Measurements from ENCODE around the gene CCDC142.

CCDC142 gene

DNA sequence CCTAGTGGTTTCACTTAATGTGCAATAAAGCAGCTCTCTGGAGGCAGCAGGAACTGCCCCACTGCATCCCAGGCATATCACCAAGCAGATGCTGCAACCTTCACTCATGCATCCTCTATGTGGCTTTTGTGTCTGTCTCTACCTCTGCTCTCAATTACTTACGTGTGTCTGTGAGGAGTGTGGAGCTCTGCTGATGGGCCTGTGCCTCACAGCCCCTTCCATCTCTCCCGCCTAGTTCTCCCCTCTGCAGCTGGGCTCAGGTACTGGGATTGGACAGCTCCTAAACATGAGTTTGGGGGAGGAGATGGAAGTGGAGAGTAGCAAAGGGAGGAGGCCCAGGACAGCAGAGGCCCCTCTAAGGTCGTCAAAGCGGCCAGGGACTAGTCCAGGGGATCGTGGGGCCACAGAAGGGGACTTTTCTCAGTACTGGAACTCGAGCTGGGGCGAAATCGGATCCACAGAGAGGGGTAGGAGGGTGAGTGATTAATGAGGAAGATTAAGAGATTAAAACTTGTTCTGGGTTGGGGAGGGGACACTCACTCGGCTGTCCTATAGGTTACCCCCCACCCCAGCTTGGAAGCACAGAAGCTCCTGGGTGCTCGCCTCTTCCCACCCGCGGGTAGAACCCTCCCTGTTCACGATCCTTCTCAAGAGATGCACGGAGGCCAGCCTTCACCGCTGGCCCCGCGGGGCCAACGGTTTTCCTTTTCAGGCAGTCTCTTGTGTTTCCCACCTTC is 18.7 kb upstream of the CCDC142 start:
- no peak overlapping the region for H3K4me3 ChIP-seq (ENCODE audit: control insufficient read depth, low read depth, low read length)
- no peak for DNase-seq (ENCODE audit: low read depth)
- TF ChIP-seq, protein P1, sequence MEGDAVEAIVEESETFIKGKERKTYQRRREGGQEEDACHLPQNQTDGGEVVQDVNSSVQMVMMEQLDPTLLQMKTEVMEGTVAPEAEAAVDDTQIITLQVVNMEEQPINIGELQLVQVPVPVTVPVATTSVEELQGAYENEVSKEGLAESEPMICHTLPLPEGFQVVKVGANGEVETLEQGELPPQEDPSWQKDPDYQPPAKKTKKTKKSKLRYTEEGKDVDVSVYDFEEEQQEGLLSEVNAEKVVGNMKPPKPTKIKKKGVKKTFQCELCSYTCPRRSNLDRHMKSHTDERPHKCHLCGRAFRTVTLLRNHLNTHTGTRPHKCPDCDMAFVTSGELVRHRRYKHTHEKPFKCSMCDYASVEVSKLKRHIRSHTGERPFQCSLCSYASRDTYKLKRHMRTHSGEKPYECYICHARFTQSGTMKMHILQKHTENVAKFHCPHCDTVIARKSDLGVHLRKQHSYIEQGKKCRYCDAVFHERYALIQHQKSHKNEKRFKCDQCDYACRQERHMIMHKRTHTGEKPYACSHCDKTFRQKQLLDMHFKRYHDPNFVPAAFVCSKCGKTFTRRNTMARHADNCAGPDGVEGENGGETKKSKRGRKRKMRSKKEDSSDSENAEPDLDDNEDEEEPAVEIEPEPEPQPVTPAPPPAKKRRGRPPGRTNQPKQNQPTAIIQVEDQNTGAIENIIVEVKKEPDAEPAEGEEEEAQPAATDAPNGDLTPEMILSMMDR (IDR thresholded peaks at IDR 0.05; ENCODE audit: control insufficient read depth, insufficient read depth, low read depth, low read length, missing control alignments) = no peak

GRCh38 chr2:74500578-74500946 is 17.8 kb upstream of the CCDC142 start:
- H3K4me3 ChIP-seq (ENCODE audit: control insufficient read depth, low read depth, low read length) = no peak overlapping the region
- no peak for DNase-seq (ENCODE audit: low read depth)
- TF ChIP-seq, protein P1 (IDR thresholded peaks at IDR 0.05; ENCODE audit: control insufficient read depth, insufficient read depth, low read depth, low read length, missing control alignments) = no peak

DNA sequence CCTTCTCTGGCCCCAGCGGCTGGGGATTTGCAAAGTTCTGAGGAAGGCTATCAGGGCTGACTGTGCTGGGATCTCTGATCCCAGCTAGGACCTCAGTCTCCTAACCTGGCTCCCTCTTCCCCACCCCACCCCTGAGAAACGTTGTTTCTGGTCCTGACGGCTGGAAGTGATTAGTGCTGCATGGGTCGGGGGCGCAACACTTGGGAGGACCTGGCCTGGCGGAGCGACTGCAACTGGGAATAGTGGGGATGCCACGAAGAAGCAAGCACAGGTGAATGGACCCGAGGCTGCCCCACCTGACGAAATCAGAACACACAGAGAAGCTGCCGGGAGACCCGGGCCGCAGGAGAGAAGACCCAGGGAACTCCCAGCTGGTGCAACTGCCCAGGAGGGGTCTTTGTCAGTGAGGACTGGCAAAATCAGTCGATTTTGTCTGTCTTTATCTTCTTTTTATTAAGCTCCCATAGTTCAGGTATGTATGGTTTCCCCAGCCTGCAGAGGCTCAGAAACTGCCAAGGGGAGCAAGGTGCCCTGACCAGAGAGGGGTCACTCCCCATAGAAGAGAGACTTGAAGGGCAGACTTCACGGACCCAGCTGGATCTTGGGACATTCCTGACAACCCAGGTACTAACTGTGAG is 17.3 kb upstream of the CCDC142 start:
- H3K4me3 ChIP-seq (ENCODE audit: control insufficient read depth, low read depth, low read length) = peak overlapping the region; percentile 47; the same call in 1 of the 2 replicates
- DNase-seq (ENCODE audit: low read depth) = no peak
- TF ChIP-seq, protein P1 (IDR thresholded peaks at IDR 0.05; ENCODE audit: control insufficient read depth, insufficient read depth, low read depth, low read length, missing control alignments) = no peak

DNA sequence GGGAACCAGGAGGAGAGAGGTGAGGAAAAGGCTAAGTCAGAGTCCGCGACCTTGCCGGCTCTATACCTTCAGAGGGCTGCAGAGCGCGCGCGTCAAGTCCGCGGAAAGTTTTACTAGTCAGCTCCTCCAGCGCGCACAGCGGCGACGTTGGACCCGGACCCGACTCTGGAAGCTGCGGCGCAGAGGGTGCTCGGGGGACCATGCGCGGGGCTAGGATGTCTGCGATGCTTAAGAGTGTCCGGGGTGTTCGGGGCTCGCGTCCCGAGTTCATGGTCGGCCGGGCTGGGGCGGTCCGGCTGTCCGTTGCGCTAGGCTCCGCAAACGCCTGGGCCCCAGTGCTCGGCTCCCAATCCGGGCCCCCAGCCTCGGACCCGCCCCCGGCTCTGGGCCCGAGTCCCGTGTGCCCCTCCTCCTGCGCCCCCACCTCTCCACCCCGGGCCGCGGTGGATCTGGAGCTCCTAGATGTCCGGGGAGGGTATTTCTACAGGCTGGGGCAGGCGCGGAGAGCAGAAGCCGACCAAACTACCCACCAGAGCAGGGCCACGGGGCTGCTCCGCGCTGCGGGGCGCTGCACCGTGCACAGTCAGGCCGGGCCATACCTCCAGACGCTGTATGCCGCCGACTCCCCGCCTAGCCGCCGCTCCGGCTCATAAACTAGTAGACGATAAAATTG is 16.6 kb upstream of the CCDC142 start, which contains the start of gene LBX2:
TSS of gene LBX2 (minus strand) at position 337 of the 673 bp plus-strand sequence. CDS start at position 271, 66 bp downstream.
- H3K4me3 ChIP-seq (ENCODE audit: control insufficient read depth, low read depth, low read length) = peak within 1 kb of the TSS; percentile 47
- TF ChIP-seq, protein P1 (IDR thresholded peaks at IDR 0.05; ENCODE audit: control insufficient read depth, insufficient read depth, low read depth, low read length, missing control alignments) = no peak
- DNase-seq (ENCODE audit: low read depth) = no peak

DNA sequence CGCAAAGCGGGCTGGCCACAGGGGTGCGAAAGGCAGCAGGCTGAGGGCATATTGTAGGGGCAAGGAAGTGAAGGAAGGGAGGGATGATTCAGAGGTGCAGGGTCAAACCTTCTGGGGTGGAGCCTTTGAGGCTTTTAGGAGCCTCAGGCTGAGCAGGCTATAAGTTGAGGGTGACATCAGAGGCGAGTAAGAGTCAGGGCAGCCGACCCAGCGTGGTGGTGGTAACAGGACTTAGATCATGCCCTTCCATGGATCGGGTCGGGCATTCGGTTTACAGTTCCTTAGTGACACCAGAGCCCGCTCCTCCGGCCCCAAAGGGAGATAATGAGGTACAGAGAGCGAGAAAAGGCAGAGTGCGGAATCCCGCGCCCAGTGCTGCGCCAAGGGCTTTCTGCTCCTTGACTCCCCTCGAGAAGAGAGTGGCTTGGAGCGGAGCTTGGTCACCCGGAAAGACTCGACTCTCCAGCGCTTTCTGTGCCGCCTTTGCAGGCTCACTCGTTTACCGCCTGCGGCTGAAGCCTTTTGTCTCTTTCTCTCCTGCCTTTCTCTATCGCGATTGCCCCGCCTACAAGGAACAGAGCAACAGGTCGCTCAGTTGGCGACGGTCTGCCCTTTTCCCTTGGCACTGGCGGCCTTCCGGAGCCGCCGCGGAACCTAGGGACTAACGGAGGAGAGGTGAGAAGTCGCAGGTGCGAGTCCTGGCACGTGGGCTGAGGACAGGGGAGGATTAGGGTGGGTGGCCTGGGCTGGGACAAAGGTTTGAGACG is 15.9 kb upstream of the CCDC142 start:
- DNase-seq (ENCODE audit: low read depth) = no peak
- H3K4me3 ChIP-seq (ENCODE audit: control insufficient read depth, low read depth, low read length) = peak overlapping the region; percentile 47

More for the DNA sequence above, 15.9 kb upstream of the CCDC142 start:
- TF ChIP-seq, protein P1 (IDR thresholded peaks at IDR 0.05; ENCODE audit: control insufficient read depth, insufficient read depth, low read depth, low read length, missing control alignments) = no peak

All from AG09309 (cell line).